HL-60 (cell line): ENCODE results near the gene VWA5B2.

Experiments
- POLR2AphosphoS5 ChIP-seq: IDR thresholded peaks from 2 replicates; pipeline ENCODE4 v1.6.1; 2012; ENCODE audit warnings: low read depth
- TF ChIP-seq, protein P1 (sequence below): IDR thresholded peaks from one replicate; pipeline ENCODE4 v1.5.1; 2011; ENCODE audit warnings: low read length, control low read depth, inconsistent platforms; ENCODE audit not compliant: insufficient read depth

DNA sequence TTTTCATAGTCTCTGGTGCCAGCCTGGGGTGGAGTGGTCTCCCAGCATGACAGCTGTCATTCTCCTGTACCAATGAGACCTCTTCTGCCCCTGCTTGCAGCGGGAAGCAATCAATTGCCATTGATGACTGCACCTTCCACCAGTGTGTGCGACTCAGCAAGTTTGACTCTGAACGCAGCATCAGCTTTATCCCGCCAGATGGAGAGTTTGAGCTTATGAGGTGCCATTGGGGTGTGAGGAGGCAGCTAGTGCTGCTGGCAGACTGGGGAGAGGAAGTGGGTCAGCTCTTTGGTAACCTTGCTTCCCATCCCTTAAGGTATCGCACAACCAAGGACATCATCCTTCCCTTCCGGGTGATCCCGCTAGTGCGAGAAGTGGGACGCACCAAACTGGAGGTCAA is 47.8 kb upstream of the VWA5B2 start:
- TF ChIP-seq, protein P1, sequence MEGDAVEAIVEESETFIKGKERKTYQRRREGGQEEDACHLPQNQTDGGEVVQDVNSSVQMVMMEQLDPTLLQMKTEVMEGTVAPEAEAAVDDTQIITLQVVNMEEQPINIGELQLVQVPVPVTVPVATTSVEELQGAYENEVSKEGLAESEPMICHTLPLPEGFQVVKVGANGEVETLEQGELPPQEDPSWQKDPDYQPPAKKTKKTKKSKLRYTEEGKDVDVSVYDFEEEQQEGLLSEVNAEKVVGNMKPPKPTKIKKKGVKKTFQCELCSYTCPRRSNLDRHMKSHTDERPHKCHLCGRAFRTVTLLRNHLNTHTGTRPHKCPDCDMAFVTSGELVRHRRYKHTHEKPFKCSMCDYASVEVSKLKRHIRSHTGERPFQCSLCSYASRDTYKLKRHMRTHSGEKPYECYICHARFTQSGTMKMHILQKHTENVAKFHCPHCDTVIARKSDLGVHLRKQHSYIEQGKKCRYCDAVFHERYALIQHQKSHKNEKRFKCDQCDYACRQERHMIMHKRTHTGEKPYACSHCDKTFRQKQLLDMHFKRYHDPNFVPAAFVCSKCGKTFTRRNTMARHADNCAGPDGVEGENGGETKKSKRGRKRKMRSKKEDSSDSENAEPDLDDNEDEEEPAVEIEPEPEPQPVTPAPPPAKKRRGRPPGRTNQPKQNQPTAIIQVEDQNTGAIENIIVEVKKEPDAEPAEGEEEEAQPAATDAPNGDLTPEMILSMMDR, result no peak
- no peak for TF ChIP-seq POLR2AphosphoS5
